H9 (cell line): ENCODE data around the gene SNRNP70. TPM values are rescaled to one million over a fixed set of nuclear protein-coding genes. Genes with fewer than 3 reads are reported as not detected.

Source experiments
- DNase-seq: peaks from one replicate; pipeline ENCODE4 v3.0.0-alpha.2; 2017
- H2AFZ ChIP-seq: one replicate; pipeline ENCODE4 v1.6.1; 2013; ENCODE audit warnings: mild to moderate bottlenecking, low read length, control low read depth, moderate library complexity
- H2AK5ac ChIP-seq: 2 replicates; pipeline ENCODE4 v1.6.1; 2013; ENCODE audit warnings: low read length, control low read depth, mixed read lengths; ENCODE audit not compliant: insufficient read length
- H2BK120ac ChIP-seq: one replicate; pipeline ENCODE4 v1.6.1; 2013; ENCODE audit warnings: low read depth, mild to moderate bottlenecking, low read length, control low read depth, inconsistent platforms; ENCODE audit not compliant: poor library complexity, severe bottlenecking
- H2BK12ac ChIP-seq: 2 replicates; pipeline ENCODE4 v1.6.1; 2013; ENCODE audit warnings: low read length, control low read depth, mixed read lengths, low read depth; ENCODE audit not compliant: insufficient read length
- H2BK15ac ChIP-seq: 2 replicates; pipeline ENCODE4 v1.6.1; 2013; ENCODE audit warnings: low read depth, low read length, control low read depth
- H2BK20ac ChIP-seq: one replicate; pipeline ENCODE4 v1.6.1; 2013; ENCODE audit warnings: low read depth, mild to moderate bottlenecking, low read length, control low read depth, inconsistent platforms; ENCODE audit not compliant: poor library complexity, severe bottlenecking
- H2BK5ac ChIP-seq: 2 replicates; pipeline ENCODE4 v1.6.1; 2013; ENCODE audit warnings: low read length, control low read depth, mixed read lengths; ENCODE audit not compliant: insufficient read length
- H3K14ac ChIP-seq: 2 replicates; pipeline ENCODE4 v1.6.1; 2013; ENCODE audit warnings: low read length, control low read depth; ENCODE audit not compliant: insufficient read depth
- H3K18ac ChIP-seq: 2 replicates; pipeline ENCODE4 v1.6.1; 2013; ENCODE audit warnings: low read depth, mild to moderate bottlenecking, mixed read lengths, low read length, control low read depth; ENCODE audit not compliant: insufficient read length
- H3K23ac ChIP-seq: 2 replicates; pipeline ENCODE4 v1.6.1; 2013; ENCODE audit warnings: low read length, control low read depth, mixed read lengths, low read depth; ENCODE audit not compliant: insufficient read length
- H3K23me2 ChIP-seq: 2 replicates; pipeline ENCODE4 v1.6.1; 2013; ENCODE audit warnings: low read depth, mild to moderate bottlenecking, mixed read lengths, low read length, control low read depth; ENCODE audit not compliant: insufficient read length, poor library complexity, severe bottlenecking
- H3K27ac ChIP-seq: 2 replicates; pipeline ENCODE4 v1.5.1; 2013; ENCODE audit warnings: low read length, control low read depth, mixed read lengths, low read depth; ENCODE audit not compliant: insufficient read length
- H3K27me3 ChIP-seq: 2 replicates; pipeline ENCODE4 v1.6.1; 2013; ENCODE audit warnings: low read length, control low read depth, inconsistent platforms; ENCODE audit not compliant: insufficient read depth
- H3K4ac ChIP-seq: 2 replicates; pipeline ENCODE4 v1.6.1; 2013; ENCODE audit warnings: low read depth, mild to moderate bottlenecking, control low read depth, inconsistent platforms, low read length, moderate library complexity
- H3K4me1 ChIP-seq: 2 replicates; pipeline ENCODE4 v1.6.1; 2013; ENCODE audit warnings: low read length, control low read depth, inconsistent platforms; ENCODE audit not compliant: insufficient read depth
- H3K4me2 ChIP-seq: 2 replicates; pipeline ENCODE4 v1.6.1; 2013; ENCODE audit warnings: low read length, control low read depth, mixed read lengths; ENCODE audit not compliant: insufficient read length, insufficient read depth
- H3K56ac ChIP-seq: 2 replicates; pipeline ENCODE4 v1.6.1; 2013; ENCODE audit warnings: low read depth, mild to moderate bottlenecking, mixed read lengths, low read length, control low read depth; ENCODE audit not compliant: insufficient read length
- H3K79me1 ChIP-seq: 2 replicates; pipeline ENCODE4 v1.6.1; 2013; ENCODE audit warnings: low read depth, mild to moderate bottlenecking, moderate library complexity, low read length, control low read depth, inconsistent platforms; ENCODE audit not compliant: insufficient read depth, poor library complexity, severe bottlenecking
- H3K79me2 ChIP-seq: 2 replicates; pipeline ENCODE4 v1.6.1; 2013; ENCODE audit warnings: low read length, control low read depth, inconsistent platforms; ENCODE audit not compliant: insufficient read depth
- H3K9ac ChIP-seq: 2 replicates; pipeline ENCODE4 v1.6.1; 2013; ENCODE audit warnings: low read length, control low read depth, mixed read lengths; ENCODE audit not compliant: insufficient read length; ENCODE audit errors: extremely low read depth
- H3K9me3 ChIP-seq: one replicate; pipeline ENCODE4 v1.6.1; 2013; ENCODE audit warnings: low read depth, low read length, inconsistent platforms; ENCODE audit not compliant: control insufficient read depth
- H3T11ph ChIP-seq: one replicate; pipeline ENCODE4 v1.6.1; 2013; ENCODE audit warnings: mild to moderate bottlenecking, low read length, control low read depth, inconsistent platforms
- H4K20me1 ChIP-seq: one replicate; pipeline ENCODE4 v1.6.1; 2013; ENCODE audit not compliant: control insufficient read depth, insufficient read length, insufficient read depth
- H4K5ac ChIP-seq: 2 replicates; pipeline ENCODE4 v1.6.1; 2013; ENCODE audit warnings: low read depth, mild to moderate bottlenecking, mixed read lengths, low read length, control low read depth; ENCODE audit not compliant: insufficient read length
- H4K8ac ChIP-seq: replicated peaks from 2 replicates; pipeline ENCODE4 v1.6.1; 2013; ENCODE audit warnings: low read length, control low read depth, mixed read lengths, low read depth; ENCODE audit not compliant: insufficient read length
- H4K91ac ChIP-seq: 2 replicates; pipeline ENCODE4 v1.6.1; 2013; ENCODE audit warnings: low read depth, mild to moderate bottlenecking, moderate library complexity, mixed read lengths, low read length, control low read depth; ENCODE audit not compliant: insufficient read length
- H3K27ac Mint-ChIP-seq, 3 experiments: 2 replicates in 2 of 3; 3 replicates in 1 of 3; pipeline ENCODE4 v1.8.0; 2020 to 2021; ENCODE audit warnings: mixed read lengths in 3 of 3, mild to moderate bottlenecking in 1 of 3, moderate library complexity in 1 of 3
- H3K27me3 Mint-ChIP-seq: 2 replicates; pipeline ENCODE4 v1.8.0; 2021; ENCODE audit warnings: low read depth, mild to moderate bottlenecking, moderate library complexity, mixed read lengths
- H3K36me3 Mint-ChIP-seq, 3 experiments: 2 replicates in 2 of 3; 3 replicates in 1 of 3; pipeline ENCODE4 v1.8.0; 2020 to 2021; ENCODE audit warnings: low read depth in 3 of 3, mixed read lengths in 3 of 3; ENCODE audit not compliant: insufficient read depth in 1 of 3
- H3K4me1 Mint-ChIP-seq, 2 experiments: 2 replicates each; pipeline ENCODE4 v1.8.0; 2020; ENCODE audit warnings: mixed read lengths in 2 of 2
- H3K4me3 Mint-ChIP-seq, 2 experiments: 2 replicates in 1 of 2; 3 replicates in 1 of 2; pipeline ENCODE4 v1.8.0; 2020 to 2021; ENCODE audit warnings: mild to moderate bottlenecking in 2 of 2, mixed read lengths in 2 of 2, moderate library complexity in 1 of 2
- H3K9me3 Mint-ChIP-seq, 2 experiments: 2 replicates in 1 of 2; 3 replicates in 1 of 2; pipeline ENCODE4 v1.8.0; 2020; ENCODE audit warnings: mild to moderate bottlenecking in 2 of 2, mixed read lengths in 2 of 2, moderate library complexity in 1 of 2
- WGBS: extraction: QIAGEN DNeasy Blood & Tissue Kit; methylation state at CpG from one replicate; pipeline ENCODE4 v1.1.7; 2013; ENCODE audit warnings: missing lambda C conversion rate, low lambda C conversion rate, mixed read lengths; ENCODE audit not compliant: insufficient read length; ENCODE audit errors: extremely low coverage; 5-methylcytosine and 5-hydroxymethylcytosine counted together
- total RNA-seq: library from RNA; stranded (reverse); gene quantifications from 2 replicates; pipeline ENCODE4 v1.2.1, GENCODE V29; 2021
- TF ChIP-seq, protein P1 (sequence below): fragments of 200-600 bp; sonication (generic); conservative IDR thresholded peaks from 3 replicates; pipeline ENCODE4 v1.8.0; 2021; ENCODE audit warnings: antibody characterized with exemption, mild to moderate bottlenecking

The SNRNP70 gene
- total RNA-seq, 1 experiment from 2014 or later, result 295 TPM

DNA sequence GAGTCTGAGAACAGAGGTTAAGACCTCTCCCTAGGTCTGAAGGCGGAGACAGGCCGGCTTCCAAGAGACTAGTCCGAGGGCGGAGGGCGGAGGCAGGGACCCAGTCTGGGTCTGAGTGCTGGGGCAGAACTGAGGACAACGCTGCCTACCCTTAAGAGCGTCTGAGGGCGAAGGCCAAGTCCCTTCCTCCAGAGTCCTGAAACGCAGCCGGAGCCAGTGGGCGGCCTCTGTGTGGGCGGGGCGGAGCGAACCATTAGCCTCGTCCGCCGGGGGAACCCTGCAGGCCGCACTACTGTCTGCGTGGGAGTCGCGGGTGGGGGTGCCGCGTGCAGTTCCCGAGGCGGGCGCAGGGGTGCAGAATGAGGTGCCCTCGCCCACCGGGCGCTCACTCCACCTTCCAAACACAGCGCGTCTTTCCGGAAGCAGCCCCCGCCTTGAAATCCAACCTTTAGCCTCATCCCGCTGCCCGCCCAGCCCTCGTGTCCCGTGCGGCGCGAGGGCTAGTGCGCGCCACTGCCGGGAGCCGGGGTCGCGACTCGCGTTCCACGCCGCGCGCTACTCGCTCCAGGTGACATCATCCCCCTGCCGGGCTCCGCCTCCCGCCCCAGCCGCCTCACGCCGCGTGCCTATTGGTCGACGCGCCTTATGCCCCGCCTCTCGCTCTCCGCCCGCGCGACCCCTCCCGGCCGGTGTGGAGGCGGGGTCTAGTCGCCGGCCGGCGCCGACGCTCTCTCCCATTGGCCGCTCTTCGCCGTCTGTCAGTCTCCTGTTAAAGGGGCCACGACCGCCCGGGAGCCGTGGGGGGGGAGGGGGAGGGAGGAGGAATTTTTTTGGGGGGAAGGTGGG, 33.5 kb downstream of the SNRNP70 start, which contains the start of gene C19orf73:
TSS of gene C19orf73 (minus strand) at position 579 of the 846 bp plus-strand sequence. CDS start at position 458, 121 bp downstream.
- no peak within 1 kb of the TSS for H3K4ac ChIP-seq
- Mint-ChIP-seq H3K4me3 (peak within 1 kb of the TSS; percentile 66 to 85), H3K9me3 (no peaks in the 10 kb centered on the region; a peak in 1 of 5 replicates), H3K27ac (peak within 1 kb of the TSS in 2 of 3 experiments; percentile 73 to 78; a peak in 3 of 7 replicates), H3K4me1 (peaks cover 20 to 27% of the 10 kb centered on the region in 2 experiments), H3K36me3 (peaks cover 0 to 4% (median 0%) of the 10 kb centered on the region in 3 experiments; a peak in 1 of 7 replicates), H3K27me3 (peaks cover 40% of the 10 kb centered on the region)
- TF ChIP-seq, protein P1, sequence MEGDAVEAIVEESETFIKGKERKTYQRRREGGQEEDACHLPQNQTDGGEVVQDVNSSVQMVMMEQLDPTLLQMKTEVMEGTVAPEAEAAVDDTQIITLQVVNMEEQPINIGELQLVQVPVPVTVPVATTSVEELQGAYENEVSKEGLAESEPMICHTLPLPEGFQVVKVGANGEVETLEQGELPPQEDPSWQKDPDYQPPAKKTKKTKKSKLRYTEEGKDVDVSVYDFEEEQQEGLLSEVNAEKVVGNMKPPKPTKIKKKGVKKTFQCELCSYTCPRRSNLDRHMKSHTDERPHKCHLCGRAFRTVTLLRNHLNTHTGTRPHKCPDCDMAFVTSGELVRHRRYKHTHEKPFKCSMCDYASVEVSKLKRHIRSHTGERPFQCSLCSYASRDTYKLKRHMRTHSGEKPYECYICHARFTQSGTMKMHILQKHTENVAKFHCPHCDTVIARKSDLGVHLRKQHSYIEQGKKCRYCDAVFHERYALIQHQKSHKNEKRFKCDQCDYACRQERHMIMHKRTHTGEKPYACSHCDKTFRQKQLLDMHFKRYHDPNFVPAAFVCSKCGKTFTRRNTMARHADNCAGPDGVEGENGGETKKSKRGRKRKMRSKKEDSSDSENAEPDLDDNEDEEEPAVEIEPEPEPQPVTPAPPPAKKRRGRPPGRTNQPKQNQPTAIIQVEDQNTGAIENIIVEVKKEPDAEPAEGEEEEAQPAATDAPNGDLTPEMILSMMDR, result no peak; the same call in 2 of the 3 replicates
- H3K23me2 ChIP-seq, result peaks cover 4% of the 10 kb centered on the region
- H4K91ac ChIP-seq, result no peak within 1 kb of the TSS
- peak within 1 kb of the TSS; percentile 74; the same call in 1 of the 2 replicates for H3K14ac ChIP-seq
- H2BK120ac ChIP-seq, result no peak within 1 kb of the TSS
- no peak within 1 kb of the TSS for H3T11ph ChIP-seq
- no peaks in the 10 kb centered on the region for H4K20me1 ChIP-seq
- H4K5ac ChIP-seq, result no peak within 1 kb of the TSS
- no peak within 1 kb of the TSS for H2BK15ac ChIP-seq
- no peaks in the 10 kb centered on the region for H3K79me1 ChIP-seq
- H2BK12ac ChIP-seq, result no peak within 1 kb of the TSS
- H2AFZ ChIP-seq, result no peak within 1 kb of the TSS
- H3K9ac ChIP-seq, result no peak within 1 kb of the TSS
- peaks cover 9% of the 10 kb centered on the region; the same call in 1 of the 2 replicates for H3K27me3 ChIP-seq
- WGBS, result no CpG with 5 or more reads among the region's 85 CpGs
- H3K23ac ChIP-seq, result no peak within 1 kb of the TSS
- H3K79me2 ChIP-seq, result no peaks in the 10 kb centered on the region
- H3K27ac ChIP-seq, result no peak within 1 kb of the TSS
- H2BK5ac ChIP-seq, result no peak within 1 kb of the TSS
- peak; percentile 90 for DNase-seq
- H3K4me1 ChIP-seq, result peaks cover 3% of the 10 kb centered on the region; the same call in 1 of the 2 replicates
- H3K18ac ChIP-seq, result peak within 1 kb of the TSS; percentile 59
- H3K56ac ChIP-seq, result no peak within 1 kb of the TSS
- peak within 1 kb of the TSS; percentile 43 for H3K4me2 ChIP-seq
- no peak within 1 kb of the TSS for H4K8ac ChIP-seq
- no peak within 1 kb of the TSS for H2BK20ac ChIP-seq
- H3K9me3 ChIP-seq, result no peaks in the 10 kb centered on the region
- H2AK5ac ChIP-seq, result no peak within 1 kb of the TSS
